NCI-H187 (cell line): Measurements from ENCODE around the gene TLE5.

Source experiments
- DNase-seq, 2 experiments: peaks; one replicate each; lab custom pipeline; 2025; lab: John Stamatoyannopoulos, UW

Gene TLE5, protein sequence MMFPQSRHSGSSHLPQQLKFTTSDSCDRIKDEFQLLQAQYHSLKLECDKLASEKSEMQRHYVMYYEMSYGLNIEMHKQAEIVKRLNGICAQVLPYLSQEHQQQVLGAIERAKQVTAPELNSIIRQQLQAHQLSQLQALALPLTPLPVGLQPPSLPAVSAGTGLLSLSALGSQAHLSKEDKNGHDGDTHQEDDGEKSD

DNA sequence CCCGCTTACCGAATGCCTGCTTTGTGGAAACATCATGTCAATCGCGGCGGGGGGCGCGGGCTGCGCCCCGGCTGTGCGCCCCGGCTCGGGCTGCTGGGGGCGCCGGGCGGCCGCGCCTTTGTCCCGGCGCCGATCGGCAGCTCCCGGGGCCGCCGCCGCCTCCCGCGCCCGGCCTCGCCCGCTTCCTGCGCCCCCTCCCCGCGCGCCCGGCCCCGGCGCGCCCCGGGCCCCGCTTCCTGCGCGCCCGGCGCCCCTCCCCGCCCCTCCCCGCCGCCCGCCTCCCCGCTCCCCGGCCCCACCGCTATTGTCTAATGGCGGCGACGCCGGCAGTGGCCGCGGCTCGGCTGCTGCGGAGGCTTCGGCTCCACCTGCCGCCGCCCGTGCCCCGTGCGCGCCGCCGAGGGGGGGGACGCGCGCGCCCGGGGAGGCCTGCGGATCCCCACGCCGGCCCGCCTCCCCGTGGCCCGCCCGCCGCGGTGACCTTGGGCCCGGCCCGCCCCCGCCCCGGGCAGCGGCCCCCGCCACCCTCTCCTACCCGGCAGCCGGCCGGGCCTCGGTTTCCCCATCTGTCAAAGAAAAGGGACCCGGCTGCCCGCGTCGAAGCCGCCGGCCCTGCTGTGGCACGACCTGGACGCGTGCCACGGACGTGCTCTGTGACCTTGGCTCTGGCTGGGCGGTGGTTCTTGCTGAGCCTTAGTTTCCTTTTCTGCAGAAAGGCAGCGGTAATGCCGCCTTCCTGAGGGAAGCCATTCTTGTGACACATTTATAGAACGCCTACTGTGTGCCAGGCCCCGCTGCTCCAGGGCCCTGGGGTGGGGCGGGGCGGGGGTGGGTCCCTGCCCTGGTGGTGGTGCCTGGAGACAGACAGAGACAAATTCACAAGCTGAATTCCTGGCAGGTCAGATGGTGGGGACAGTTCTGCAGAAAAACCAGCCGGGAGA is at the start of gene TLE5:
Gene TLE5, minus strand, starts transcription at position 331 of the 941 bp plus-strand sequence. Its CDS starts 295 bp downstream, at position 36.
- peak; percentile 27 to 50 for DNase-seq

DNA sequence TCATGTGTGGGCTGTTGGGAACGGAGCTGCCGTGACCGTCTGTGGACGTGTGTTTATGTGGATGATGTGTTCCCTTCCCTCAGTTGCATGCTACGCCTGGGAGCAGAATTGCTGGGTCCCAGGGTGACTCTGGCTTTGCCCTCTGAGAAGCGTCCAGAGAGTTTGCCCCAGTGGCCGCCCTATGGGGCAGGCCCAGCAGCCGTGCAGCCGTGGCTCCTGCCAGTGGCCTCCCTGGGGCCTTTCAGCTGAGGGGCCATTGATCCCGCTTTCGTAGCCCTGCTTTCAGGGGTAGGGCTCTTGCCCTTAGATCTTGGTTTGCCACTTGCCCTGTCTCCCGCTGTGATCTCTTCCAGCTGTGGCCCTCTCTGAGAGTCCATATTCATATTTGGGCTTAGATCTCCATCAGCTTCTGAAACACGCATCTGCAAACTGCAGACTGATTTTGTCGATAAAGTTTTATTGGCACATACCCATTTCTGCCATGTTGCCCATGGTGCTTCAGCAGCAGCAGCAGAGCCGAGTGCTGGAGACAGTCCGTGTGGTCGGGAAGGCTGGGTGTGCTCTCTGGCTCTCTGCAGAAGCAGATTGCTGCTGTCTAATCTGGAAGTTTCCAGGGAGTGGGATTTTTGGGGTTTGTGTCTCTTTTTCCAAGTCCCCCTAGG is 49.4 kb upstream of the TLE5 start:
- no peak for DNase-seq

DNA sequence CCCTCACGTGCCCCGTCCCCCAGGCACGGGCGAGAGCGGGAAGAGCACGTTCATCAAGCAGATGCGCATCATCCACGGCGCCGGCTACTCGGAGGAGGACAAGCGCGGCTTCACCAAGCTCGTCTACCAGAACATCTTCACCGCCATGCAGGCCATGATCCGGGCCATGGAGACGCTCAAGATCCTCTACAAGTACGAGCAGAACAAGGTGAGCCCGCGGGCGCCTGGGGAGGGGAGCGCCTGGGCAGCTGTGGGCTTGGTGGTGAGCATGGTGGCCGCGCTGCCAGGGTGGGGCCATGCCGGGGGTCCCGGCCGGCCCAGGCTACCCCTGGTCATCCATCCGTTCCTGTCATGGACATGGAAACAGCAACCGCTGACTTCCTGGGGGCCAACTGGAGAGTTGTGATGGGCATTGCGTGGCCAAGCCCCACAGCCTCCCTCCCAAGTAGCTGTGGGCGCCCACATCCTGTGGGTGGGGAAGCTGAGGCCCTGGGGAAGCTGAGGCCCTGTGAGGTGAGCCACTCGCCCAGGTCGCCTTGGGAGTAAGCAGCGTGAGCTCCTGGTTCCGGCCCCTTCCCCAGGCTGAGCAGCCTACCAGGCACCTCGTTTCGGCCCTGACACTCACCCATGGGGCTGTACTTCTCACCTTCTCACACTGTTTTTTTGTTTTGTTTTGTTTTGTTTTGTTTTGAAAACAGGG is 48.0 kb upstream of the TLE5 start:
- DNase-seq: no peak

DNA sequence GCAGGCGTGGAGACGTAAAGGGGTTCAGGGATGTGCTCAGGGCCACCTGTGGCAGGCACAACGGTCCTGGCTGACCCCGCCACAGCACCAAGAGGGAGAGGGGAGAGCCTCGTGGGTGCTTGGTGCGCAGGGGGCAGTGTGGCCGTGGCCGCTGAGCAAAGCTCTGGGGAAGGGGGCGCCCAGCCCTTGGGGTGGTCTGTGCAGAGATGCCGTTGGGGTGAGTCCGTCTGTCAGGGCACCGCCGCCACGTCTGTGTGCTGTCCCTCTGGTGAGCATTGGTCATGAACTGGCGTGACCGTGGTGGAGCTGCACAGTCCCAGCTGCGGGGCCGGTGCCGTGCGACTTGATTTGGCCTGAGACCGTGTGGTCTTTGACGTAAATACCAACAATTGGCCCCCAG is 47.2 kb upstream of the TLE5 start:
- no peak for DNase-seq

DNA sequence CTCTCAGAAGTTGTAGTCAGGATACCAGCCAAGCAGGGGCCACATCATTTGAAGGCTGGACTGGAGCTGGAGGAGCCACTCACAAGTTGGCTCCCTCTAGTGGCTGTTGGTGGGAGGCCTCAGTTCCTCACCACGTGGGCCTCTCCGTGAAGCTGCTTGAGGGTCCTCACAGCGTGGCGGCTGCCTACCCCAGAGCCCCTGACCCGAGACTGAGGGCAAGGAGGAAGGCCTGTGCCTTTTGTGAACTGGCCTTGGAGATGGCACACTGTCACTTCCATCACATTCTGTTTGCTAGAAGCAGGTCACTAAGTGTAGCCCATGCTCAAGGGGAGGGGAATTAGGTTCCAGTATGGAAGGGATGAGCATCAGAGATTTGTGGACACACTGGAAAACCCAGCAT is 46.5 kb upstream of the TLE5 start:
- DNase-seq: peak; percentile 11 to 23

DNA sequence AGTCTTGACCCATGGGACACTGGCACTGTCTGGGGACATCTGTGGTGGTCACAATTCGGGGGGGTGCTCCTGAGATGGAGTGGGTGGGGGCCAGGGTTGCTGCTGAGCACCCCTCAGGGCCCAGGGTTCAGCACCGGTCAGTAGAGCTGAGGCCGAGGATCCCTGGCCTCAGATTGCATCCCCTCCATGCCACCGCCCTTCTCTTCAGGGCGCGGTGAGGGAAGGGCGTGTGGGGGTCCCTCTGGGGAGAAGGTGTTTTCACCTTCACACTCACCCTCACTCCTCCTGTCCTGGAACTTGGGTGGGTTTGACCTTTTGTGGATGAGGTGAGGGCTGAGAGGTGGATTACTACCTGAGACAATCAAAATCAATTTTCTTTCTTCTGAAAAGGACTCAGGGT is 45.4 kb upstream of the TLE5 start:
- no peak for DNase-seq

DNA sequence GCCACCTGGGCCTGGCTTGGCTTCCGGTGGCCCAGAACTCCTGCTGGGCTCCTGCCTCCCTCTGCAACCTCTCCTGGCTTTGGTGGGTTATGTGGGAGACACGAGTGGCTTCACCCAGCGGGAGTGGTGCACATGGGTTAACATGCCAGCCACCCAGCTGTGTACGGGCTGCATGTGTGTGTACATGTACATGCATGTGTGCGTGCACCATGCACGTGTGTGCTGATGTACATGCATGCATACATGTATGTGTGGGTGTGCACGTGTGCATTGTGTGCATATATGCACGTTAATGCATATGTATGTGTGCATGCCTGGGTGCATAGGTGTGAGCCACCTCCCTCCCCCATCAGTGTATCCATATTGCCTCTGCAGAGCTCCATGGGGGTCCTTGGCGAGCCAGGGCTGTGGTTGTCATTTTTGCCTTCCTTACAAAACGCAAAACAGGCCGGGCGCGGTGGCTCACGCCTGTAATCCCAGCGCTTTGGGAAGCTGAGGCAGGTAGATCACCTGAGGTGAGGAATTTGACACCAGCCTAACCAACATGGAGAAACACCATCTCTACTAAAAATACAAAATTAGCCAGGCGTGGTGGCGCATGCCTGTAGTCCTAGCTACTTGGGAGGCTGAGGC is 44.3 kb upstream of the TLE5 start:
- DNase-seq: no peak

DNA sequence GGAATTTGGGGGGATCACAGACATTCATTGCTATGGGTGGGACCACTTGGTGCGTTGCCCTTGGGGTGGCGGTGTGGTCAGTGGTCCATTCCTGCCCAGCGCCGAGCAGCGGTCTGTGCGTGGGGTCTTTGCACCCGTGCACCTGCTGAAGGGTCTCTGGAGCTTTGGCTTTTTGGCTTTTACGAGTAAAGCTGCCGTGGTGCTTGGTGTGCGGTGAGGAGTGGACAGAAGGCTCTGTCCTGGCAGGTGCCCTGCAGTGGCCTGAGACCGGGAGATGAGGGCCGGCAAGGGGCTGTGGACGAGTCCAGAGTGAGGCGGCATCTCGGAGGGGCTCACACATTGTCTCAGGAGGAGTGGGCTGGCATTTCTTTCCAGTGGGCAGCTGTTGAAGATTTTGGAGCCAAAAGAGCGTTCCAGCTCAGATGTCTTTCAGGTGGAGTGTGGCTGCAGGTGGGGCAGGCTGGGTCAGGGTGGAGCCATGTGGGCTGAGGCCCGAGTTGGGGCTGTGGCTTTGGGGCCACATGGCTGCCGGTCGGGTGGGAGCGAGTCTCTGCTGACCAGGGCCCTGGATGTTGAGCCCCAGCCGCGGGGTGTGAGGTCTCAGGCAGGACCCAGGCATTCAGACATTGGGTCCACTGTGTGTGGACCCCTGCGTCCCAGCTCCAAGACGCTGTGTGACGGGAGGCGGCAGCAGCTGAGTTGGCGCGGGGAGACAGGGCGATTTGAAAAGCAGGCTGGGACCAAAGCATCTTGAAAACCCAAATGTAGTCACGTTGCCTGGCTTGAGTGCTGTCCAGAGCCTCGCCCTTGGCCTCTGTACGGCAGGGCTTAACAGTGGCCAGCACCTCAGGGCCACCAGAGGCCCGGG is 43.6 kb upstream of the TLE5 start:
- no peak for DNase-seq

DNA sequence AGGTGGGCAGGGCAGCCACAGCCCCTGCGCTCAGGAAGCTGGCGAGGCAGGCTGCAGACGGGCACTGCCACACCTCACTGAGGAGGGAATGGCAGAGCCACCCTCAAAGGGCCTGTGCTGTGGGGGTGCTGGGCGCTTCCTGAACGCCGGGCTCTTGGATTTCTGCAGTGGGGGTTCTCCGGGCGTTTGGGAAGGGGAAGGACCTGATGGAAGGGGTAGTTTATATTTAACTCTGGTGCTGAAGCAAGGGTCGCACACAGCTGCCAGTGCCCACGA is 42.4 kb upstream of the TLE5 start:
- DNase-seq: no peak

DNA sequence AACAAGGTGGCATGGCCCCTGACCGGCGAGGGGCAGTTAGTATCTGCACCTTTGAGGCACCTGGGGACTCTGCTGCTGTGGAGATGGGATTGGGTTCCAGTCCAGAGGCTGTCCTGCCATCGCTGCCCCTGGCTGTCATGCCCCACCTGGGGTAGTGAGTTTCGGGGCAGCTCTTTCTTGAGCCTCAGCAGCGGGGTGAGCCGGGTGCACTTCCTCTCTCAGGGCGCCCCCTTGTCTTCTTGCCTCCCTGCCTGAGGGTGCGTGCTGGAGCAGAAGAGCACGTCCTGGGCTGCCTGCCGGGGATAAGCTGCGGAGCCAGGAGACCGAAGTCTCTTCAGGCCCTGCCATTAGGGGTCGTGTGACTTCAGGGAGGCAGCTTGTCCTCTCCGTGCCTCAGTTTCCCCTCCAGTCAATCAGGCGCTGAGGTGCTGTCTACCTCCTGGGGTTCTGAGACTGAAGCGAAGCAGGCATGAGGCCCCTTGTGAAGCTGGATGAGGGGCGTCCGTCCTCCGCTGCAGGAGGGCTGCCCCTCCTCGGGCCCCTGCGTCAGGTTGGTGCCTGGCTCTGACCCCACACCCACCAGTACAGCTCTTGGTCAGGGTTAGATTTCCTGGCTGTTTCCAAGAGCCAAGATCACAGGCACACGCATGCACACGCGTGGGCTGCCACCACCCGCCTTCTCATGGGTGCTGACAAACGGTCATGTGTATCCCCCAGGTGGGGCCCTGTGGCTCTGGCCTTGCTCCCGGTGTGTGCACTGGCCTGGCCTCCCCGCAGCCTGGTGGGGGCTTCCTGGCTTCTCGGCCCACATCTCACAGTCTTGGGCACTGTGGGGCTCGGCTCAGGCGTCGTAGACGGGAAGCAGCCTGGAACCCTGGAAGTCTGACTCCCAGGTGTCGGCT is 40.2 kb upstream of the TLE5 start:
- no peak for DNase-seq

DNA sequence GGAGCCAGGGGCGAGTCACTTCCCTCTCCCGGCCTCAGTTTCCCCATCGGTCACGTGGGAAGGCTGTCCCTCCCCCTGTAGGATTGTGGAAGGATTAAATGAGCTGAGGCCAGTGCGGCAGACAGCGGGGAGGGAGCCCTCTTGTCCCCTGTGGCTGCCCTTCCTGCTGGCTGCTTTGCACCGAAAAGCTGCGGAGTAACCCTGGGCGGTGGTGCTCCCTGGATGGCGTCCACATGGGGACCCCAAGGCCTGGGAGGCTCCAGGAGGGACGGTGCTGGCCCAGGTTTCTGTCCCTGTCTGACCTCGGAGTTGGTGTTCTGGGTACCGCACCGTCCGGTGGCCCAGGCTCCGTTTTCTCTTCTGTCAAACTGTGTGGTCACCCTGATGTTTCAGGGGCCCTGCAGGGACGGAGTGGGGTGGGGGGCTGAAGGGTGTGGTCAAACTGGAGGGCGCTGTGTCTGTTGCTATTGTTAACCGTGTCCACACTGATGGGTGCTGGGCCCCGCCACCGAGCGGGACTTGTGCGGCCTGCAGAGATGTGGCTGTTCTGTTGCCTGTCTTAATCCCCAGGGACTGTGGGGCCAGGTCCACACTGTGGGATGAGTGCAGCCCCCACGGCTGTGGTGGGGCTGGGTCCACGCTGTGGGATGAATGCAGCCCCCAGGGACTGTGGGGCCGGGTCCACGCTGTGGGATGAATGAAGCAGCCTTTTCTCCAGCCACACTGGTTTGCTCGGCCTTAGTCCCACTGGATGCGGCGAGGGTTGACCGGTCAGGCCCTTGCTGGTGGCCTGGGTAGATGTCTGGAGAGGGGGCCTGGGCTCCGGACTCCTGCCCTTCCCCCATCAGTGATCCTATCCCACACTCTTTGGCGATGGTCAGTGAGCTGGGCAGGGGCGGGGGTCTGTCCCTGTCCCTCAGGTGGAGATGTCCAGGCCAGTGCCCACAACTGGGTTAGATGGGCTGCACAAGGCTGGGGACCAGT is 38.7 kb upstream of the TLE5 start:
- DNase-seq: no peak

DNA sequence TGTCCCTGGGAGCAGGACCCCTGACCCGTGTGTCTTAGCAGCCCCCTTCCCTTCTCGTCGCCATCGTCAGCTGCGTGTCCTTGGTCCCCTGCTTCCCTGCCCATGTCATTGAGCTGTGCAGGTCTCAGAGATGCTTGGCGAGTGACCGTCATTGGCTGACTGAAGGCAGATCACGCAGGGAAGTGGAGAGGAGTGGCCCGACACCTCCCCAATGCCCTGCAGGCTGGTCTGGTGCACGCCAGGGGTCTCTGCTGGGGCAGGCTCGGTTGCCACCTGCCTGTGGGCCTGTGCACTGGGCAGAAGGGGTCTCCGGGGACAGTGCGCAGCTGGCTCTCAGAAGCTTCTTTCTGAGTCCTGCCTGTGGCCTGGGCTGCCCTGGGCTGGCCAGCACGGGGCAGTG is 38.0 kb upstream of the TLE5 start:
- DNase-seq: no peak

DNA sequence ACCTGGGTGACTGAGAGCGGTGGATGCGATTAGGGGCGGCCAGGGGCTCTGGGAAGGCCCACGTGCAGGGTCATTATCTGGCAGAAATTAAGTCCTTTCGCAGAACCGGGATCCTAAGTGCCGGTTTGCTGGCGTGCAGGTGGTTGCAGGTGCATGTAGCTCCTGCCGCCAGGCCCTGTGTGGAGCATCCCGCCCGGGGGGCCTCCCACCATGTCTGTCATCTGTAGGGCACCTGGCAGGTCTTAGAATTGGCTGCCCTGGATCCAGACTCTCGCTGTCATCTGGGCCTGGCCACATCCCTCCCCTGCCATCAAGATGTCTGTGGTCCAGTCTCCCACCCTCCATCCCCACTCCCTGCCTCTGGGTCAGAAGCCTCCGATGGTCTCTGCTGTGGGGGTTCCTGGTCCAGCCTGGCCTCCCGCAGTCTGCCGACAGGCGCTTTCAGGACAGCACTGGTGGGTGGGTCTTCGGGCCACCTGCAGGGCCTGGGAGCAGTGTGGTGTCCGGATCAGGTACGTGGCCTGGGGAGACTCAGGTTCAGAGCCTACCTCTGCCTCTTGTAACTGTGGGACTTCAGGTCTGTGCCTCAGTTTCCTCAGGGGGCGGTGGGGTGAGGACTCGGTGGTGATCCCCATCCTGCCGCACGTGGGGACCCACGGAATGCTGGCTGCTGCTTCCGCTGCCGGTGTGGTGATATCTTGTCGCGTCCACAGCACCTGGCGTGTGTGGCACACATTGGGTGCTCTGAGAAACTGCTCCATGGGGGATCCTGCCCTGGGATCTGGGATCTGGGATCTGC is 37.3 kb upstream of the TLE5 start:
- DNase-seq: no peak

DNA sequence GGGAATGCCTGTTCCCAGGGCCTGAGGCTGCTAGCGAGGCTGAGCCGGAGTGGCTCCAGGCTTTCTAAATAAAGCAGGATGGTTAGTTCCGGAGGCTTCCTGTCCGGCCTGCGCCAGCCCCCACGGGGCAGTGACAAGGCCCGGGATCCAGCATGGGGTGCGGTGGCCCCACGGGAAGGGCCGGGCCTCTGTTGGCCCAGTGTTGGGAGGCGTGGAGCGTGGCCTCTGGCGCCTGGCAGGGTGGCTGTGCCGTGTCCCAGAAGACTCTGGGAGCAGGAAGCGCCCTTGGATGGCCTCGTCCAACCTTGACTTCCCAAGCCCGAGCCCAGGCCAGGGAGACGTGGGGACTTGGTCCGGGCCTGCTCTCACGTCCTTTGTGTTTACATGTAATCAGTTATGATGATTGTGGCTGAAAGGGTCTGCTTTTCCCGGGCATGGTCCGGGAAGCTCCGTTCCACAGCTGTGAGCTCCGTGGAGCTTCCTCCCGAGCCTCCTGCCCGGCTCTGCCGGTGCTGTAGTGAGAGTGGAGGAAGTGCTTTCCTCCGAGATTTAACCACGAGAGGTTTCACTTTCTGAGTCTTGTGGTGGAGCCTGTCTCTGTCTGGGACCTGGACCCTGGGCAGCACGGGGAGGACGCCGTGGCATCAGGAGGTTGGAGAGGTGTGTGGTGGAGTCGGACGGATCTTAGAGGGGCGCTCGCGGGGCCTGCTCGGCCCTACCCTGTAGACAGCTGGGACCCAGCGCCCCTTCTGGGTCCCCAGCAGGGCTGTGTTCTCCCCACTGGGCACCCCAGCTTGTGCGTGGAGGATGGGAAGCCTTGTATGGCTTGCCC is 36.4 kb upstream of the TLE5 start:
- no peak for DNase-seq

DNA sequence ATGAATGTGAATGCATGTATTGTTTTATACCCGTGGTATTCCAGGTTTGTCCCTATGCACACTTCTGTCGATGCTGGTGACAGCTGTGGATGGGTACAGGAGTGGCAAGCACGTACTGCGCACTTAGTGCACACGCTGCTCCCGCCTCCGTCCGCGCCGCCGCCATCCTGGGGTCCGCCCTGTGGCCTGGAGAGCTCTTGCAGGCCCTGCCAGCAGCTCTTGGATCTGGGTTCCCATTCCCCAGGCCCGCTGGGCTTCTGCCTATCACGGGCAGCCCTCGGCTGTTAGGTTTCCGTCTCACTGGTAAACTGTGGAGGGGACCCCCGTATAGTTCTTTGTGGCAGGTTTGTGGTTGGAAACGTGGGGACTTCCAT is 35.8 kb upstream of the TLE5 start:
- DNase-seq: no peak

DNA sequence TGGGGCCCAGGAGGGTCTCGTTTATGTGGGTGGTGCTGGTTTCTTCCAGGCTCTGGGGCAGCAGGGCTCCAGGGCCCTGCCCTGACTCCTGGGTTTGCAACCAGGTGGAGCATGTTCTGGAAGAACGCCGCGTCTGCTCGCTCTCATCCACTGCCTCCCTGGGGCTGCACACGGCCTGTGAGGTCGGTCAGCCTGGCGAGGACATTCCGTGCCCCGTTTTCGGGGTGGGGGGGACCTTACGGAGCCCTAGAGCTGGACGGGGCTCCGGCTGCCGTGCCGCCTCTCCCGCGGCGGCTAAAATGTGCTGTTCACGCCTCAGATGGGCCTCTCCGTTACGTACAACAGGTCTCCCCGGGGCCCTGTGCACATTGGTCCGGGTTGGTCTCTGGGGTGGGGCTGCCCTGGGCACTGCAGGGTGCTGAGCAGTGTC is 35.2 kb upstream of the TLE5 start:
- DNase-seq: no peak

DNA sequence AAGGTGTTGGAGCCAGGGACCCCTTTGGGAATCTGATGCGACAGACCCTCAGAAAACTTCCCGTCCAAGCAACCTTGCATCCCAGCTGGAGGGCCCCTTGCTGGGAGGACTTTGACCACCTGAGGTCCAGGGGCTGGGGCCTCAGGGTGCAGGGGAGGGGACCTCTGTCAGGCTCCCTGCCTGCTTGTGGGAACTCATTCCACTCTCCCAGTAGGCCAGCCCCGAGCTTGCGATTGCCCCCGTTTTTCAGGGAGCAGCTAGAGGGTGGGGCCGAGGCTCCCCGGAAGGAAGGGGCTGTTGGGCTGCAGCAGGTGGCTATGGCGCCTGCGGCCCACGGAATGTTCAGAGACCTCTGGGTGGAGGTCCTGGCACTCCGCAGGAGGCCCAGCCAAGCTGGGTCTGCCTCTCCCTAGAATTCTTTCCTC is 34.6 kb upstream of the TLE5 start:
- DNase-seq: no peak
